ENCODE results near the gene RGL2.
"Not testable (repeated sequence)": the region's sequence is repeated elsewhere in the genome, so short reads cannot be mapped to it uniquely, and the experiment has no call there.

The RGL2 gene

GRCh38 chr6:33296797-33297405, 1.8 kb downstream of the RGL2 start:
- DNase-seq (ENCODE audit: insufficient read length, low spot score) (no peak), FAIRE-seq (no peak)

- FAIRE-seq = no peak
Measured at GRCh38 chr6:33295621-33296369, 2.9 kb downstream of the RGL2 start.

GRCh38 chr6:33294086-33294823, 4.5 kb downstream of the RGL2 start:
- DNase-seq (ENCODE audit: insufficient read length, low spot score) (no peak), FAIRE-seq (no peak)

More at GRCh38 chr6:33295621-33296369, 2.9 kb downstream of the RGL2 start:
- DNase-seq (ENCODE audit: insufficient read length, low spot score) = no peak

GRCh38 chr6:33292996-33293682, 5.6 kb downstream of the RGL2 start:
- FAIRE-seq (no peak), DNase-seq (ENCODE audit: insufficient read length, low spot score) (no peak)

GRCh38 chr6:33290459-33290858, 8.3 kb downstream of the RGL2 start:
- FAIRE-seq = no peak
- no peak for DNase-seq (ENCODE audit: insufficient read length, low spot score)

- no peak for DNase-seq (ENCODE audit: insufficient read length, low spot score)
- FAIRE-seq = no peak
Measured at GRCh38 chr6:33289784-33290315, 8.9 kb downstream of the RGL2 start.

- peak; percentile 96 for DNase-seq (ENCODE audit: insufficient read length, low spot score)
- peak; percentile 31 for FAIRE-seq
Measured at GRCh38 chr6:33288921-33289783, 9.6 kb downstream of the RGL2 start, which contains the start of the genes PFDN6 and WDR46. Gene PFDN6 (plus strand): TSS chr6:33289601. CDS start chr6:33289857, 256 bp downstream. Gene WDR46 (minus strand): TSS chr6:33289239. CDS start chr6:33289170, 69 bp downstream.

- DNase-seq (ENCODE audit: insufficient read length, low spot score) (no peak), FAIRE-seq (no peak)
Measured at GRCh38 chr6:33288141-33288920, 10.4 kb downstream of the RGL2 start.

GRCh38 chr6:33286946-33287914, 11.5 kb downstream of the RGL2 start:
- FAIRE-seq (no peak), DNase-seq (ENCODE audit: insufficient read length, low spot score) (no peak)

- not testable (repeated sequence) for FAIRE-seq
Measured at GRCh38 chr6:33285214-33285613, 13.5 kb downstream of the RGL2 start.

GRCh38 chr6:33280539-33280938, 18.2 kb downstream of the RGL2 start:
- FAIRE-seq = no peak

More at GRCh38 chr6:33285214-33285613, 13.5 kb downstream of the RGL2 start:
- not testable (repeated sequence) for DNase-seq (ENCODE audit: insufficient read length, low spot score)

GRCh38 chr6:33279971-33280511, 18.7 kb downstream of the RGL2 start:
- peak; percentile 16 for FAIRE-seq
- peak; percentile 60 for DNase-seq (ENCODE audit: insufficient read length, low spot score)

More at GRCh38 chr6:33280539-33280938, 18.2 kb downstream of the RGL2 start:
- no peak for DNase-seq (ENCODE audit: insufficient read length, low spot score)

- DNase-seq (ENCODE audit: insufficient read length, low spot score) = no peak
- FAIRE-seq = no peak
Measured at GRCh38 chr6:33279257-33279695, 19.5 kb downstream of the RGL2 start.

- no peak for DNase-seq (ENCODE audit: insufficient read length, low spot score)
- no peak for FAIRE-seq
Measured at GRCh38 chr6:33278810-33279209, 19.9 kb downstream of the RGL2 start.

GRCh38 chr6:33278392-33278741, 20.4 kb downstream of the RGL2 start:
- DNase-seq (ENCODE audit: insufficient read length, low spot score) (no peak), FAIRE-seq (no peak)

- DNase-seq (ENCODE audit: insufficient read length, low spot score) = no peak
Measured at GRCh38 chr6:33277663-33278391, 20.9 kb downstream of the RGL2 start.

More at GRCh38 chr6:33277663-33278391, 20.9 kb downstream of the RGL2 start:
- FAIRE-seq = no peak

All from HTR-8/SVneo (cell line).